ENCODE results near the gene PNO1. TPM values are rescaled to one million over a fixed set of nuclear protein-coding genes. Genes with fewer than 3 reads are reported as not detected.
"Not testable (repeated sequence)": the region's sequence is repeated elsewhere in the genome, so short reads cannot be mapped to it uniquely, and the experiment has no call there.

PNO1 gene
- total RNA-seq, 2 experiments from 2014 or later = 36.0 to 37.8 TPM

GRCh38 chr2:68155618-68156017 is 2.1 kb upstream of the PNO1 start:
- CTCF ChIA-PET = interaction anchor here (1.6 kb wide), 1 partner anchor 40 kb away, joined by 4 read pairs; no protein-coding TSS in a partner anchor
- POLR2A ChIA-PET = no interaction called here

- CTCF ChIA-PET = interaction anchor here (0.5 to 1.6 kb wide), 2 partner anchors 40 to 85 kb away, joined by 4 to 5 read pairs; no protein-coding TSS in a partner anchor
- POLR2A ChIA-PET = interaction anchor here (1.7 kb wide), 1 partner anchor 96 kb away, joined by 6 read pairs; the partner anchor contains the start of gene PPP3R1
These were observed 1.3 kb upstream of the PNO1 start for GRCh38 chr2:68156419-68156818.

GRCh38 chr2:68157002-68157401 is 686 bp upstream of the PNO1 start:
- ChIA-PET POLR2A (interaction anchor here (1.7 kb wide), 1 partner anchor 95 kb away, joined by 6 read pairs; the partner anchor contains the start of gene PPP3R1), CTCF (interaction anchor here (0.5 to 1.6 kb wide), 2 partner anchors 39 to 84 kb away, joined by 4 to 5 read pairs; no protein-coding TSS in a partner anchor)

- POLR2A ChIA-PET = interaction anchor here (0.7 to 1.7 kb wide), 2 partner anchors 94 to 208 kb away, joined by 3 to 6 read pairs; partner anchors contain the start of gene PPP3R1
- CTCF ChIA-PET = no interaction called here
These were observed 403 bp downstream of the PNO1 start for GRCh38 chr2:68158134-68158447.

- ChIA-PET CTCF (no interaction called here), POLR2A (no interaction called here)
These were observed 6.0 kb downstream of the PNO1 start for GRCh38 chr2:68163641-68164040.

GRCh38 chr2:68167186-68167585 is 9.5 kb downstream of the PNO1 start:
- POLR2A ChIA-PET = no interaction called here
- CTCF ChIA-PET = no interaction called here

GRCh38 chr2:68169308-68169707 is 11.6 kb downstream of the PNO1 start:
- POLR2A ChIA-PET = interaction anchor here (1.3 kb wide), 1 partner anchor 84 kb away, joined by 6 read pairs; no protein-coding TSS in a partner anchor
- CTCF ChIA-PET = interaction anchor here (0.5 to 1.0 kb wide), 2 partner anchors 17 to 1900 kb away, joined by 3 to 4 read pairs; no protein-coding TSS in a partner anchor

- ChIA-PET CTCF (no interaction called here), POLR2A (interaction anchor here (0.6 kb wide), 1 partner anchor 1691 kb away, joined by 6 read pairs; no protein-coding TSS in a partner anchor)
These were observed 13.5 kb downstream of the PNO1 start for GRCh38 chr2:68171146-68171545.

- ChIA-PET CTCF (no interaction called here), POLR2A (no interaction called here)
These were observed 14.0 kb downstream of the PNO1 start for GRCh38 chr2:68171684-68172083.

- ChIA-PET POLR2A (no interaction called here), CTCF (no interaction called here)
These were observed 14.8 kb downstream of the PNO1 start for GRCh38 chr2:68172521-68172920.

- ChIA-PET POLR2A (interaction anchor here (0.6 kb wide), 1 partner anchor 12 kb away, joined by 3 read pairs; no protein-coding TSS in a partner anchor), CTCF (no interaction called here)
These were observed 15.5 kb downstream of the PNO1 start for GRCh38 chr2:68172990-68173700.

GRCh38 chr2:68175210-68175609 is 17.5 kb downstream of the PNO1 start:
- CTCF ChIA-PET, POLR2A ChIA-PET: not testable (repeated sequence)

GRCh38 chr2:68176657-68177056 is 19.0 kb downstream of the PNO1 start:
- ChIA-PET CTCF (no interaction called here), POLR2A (no interaction called here)

GRCh38 chr2:68177541-68177940 is 19.9 kb downstream of the PNO1 start:
- ChIA-PET POLR2A (interaction anchor here (0.6 kb wide), 1 partner anchor 15 kb away, joined by 3 read pairs; no protein-coding TSS in a partner anchor), CTCF (interaction anchor here (0.8 to 0.9 kb wide), 2 partner anchors 14 to 18 kb away, joined by 3 read pairs; no protein-coding TSS in a partner anchor)

GRCh38 chr2:68178432-68178831 is 20.7 kb downstream of the PNO1 start:
- ChIA-PET CTCF (interaction anchor here (0.6 to 0.9 kb wide), 2 partner anchors 13 to 106 kb away, joined by 3 read pairs; no protein-coding TSS in a partner anchor), POLR2A (no interaction called here)

GRCh38 chr2:68178954-68179627 is 21.4 kb downstream of the PNO1 start:
- POLR2A ChIA-PET = no interaction called here
- CTCF ChIA-PET = interaction anchor here (1.3 kb wide), 1 partner anchor 17 kb away, joined by 4 read pairs; no protein-coding TSS in a partner anchor

- POLR2A ChIA-PET = no interaction called here
- CTCF ChIA-PET = no interaction called here
These were observed 25.2 kb downstream of the PNO1 start for GRCh38 chr2:68182902-68183301.

- CTCF ChIA-PET = interaction anchor here (0.7 to 1.3 kb wide), 5 partner anchors 10 to 98 kb away, joined by 3 to 4 read pairs (median 3); no protein-coding TSS in a partner anchor
- POLR2A ChIA-PET = interaction anchor here (0.7 kb wide), 1 partner anchor 17 kb away, joined by 4 read pairs; no protein-coding TSS in a partner anchor
These were observed 28.0 kb downstream of the PNO1 start for GRCh38 chr2:68185541-68186164.

- ChIA-PET POLR2A (no interaction called here), CTCF (interaction anchor here (1.3 kb wide), 1 partner anchor 9 kb away, joined by 4 read pairs; no protein-coding TSS in a partner anchor)
These were observed 29.6 kb downstream of the PNO1 start for GRCh38 chr2:68187329-68187728.

- ChIA-PET POLR2A (no interaction called here), CTCF (interaction anchor here (1.5 kb wide), 1 partner anchor 62 kb away, joined by 4 read pairs; no protein-coding TSS in a partner anchor)
These were observed 31.1 kb downstream of the PNO1 start for GRCh38 chr2:68188831-68189230.

All from activated CD8-positive, alpha-beta memory T cell treated with anti-CD3 and anti-CD28 coated beads for 36 hours (primary cell).